Ovary (tissue), 3 donors: ENCODE data around the gene WEE2.

ENCODE experiments used
- CTCF ChIP-seq, 3 donors: fragments of 450-650 bp in 2 of 3; fragments of 200-600 bp in 1 of 3; IDR thresholded peaks; one replicate each; pipeline versions ENCODE4 v1.5.1 to v1.8.0; 2016 to 2022; ENCODE audit warnings: antibody characterized with exemption in 3 of 3, mild to moderate bottlenecking in 1 of 3
- EP300 ChIP-seq: sonication (generic); formaldehyde crosslinking; IDR thresholded peaks from one replicate; pipeline ENCODE4 v1.6.1; 2017; ENCODE audit warnings: antibody characterized with exemption
- POLR2A ChIP-seq: fragments of 450-650 bp; IDR thresholded peaks from one replicate; pipeline ENCODE4 v1.6.1; 2017; ENCODE audit warnings: antibody characterized with exemption, mild to moderate bottlenecking, moderate library complexity
- donor health status: DM: no; HTN: no; CAD: no.

DNA sequence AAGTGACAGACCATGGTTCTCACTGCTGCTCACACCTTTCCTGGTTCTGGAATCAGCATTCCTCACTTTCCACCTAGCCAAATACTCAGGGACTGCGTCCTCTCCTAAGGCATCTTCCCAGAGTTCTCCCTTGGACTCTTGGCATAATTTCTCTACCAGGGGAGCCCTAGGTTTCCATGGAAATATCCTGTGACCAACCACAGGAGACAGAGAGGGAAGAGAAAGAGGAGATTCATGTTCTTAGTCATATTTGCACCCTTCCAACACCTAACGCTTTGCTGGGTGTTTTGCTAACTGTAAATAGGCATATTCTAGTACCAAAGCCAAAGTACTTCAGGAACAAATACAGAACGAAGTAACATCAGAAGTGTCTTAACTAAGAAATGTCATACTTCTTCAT, 34.8 kb upstream of the WEE2 start:
- TF ChIP-seq EP300: no peak
- TF ChIP-seq CTCF (IDR thresholded peaks at IDR 0.05): no peak
- no peak for TF ChIP-seq POLR2A
